ENCODE results near the gene PLCH2.
"Not testable (repeated sequence)": the region's sequence is repeated elsewhere in the genome, so short reads cannot be mapped to it uniquely, and the experiment has no call there.

PLCH2 gene

GRCh38 chr1:2442661-2443060, 33.4 kb upstream of the PLCH2 start:
- no peak for DNase-seq (ENCODE audit: low read depth in 2 of 2, low spot score in 1 of 2)

- no peak for DNase-seq (ENCODE audit: low read depth in 2 of 2, low spot score in 1 of 2)
Measured at GRCh38 chr1:2443277-2444137, 32.6 kb upstream of the PLCH2 start.

DNA sequence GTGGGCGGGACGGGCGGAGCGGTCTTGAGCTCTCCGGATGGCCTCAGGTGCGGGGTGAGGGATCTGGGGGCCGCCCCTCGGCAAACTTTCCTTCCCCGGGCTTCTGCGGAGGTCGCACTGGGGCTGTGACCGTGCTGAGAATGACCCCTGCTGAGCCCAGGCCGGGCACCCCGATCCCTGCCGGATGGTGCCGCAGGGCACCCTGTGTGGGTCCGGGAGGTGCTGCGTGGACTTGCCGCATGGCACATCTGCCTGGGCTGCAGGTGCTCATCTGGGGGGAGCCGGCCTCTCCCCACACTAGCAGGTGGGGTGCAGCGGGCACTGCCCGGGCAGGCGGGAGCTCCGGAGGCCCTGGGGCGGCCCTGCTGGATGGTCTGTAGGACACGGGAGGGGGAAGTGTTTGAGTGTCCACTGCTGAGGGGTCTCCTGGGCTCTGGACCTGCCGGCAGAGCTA, 31.9 kb upstream of the PLCH2 start:
- no peak for DNase-seq (ENCODE audit: low read depth in 2 of 2, low spot score in 1 of 2)

- DNase-seq (ENCODE audit: low read depth in 2 of 2, low spot score in 1 of 2): no peak
Measured at GRCh38 chr1:2445162-2445822, 30.8 kb upstream of the PLCH2 start.

GRCh38 chr1:2445823-2446215, 30.3 kb upstream of the PLCH2 start:
- DNase-seq (ENCODE audit: low read depth in 2 of 2, low spot score in 1 of 2): no peak

GRCh38 chr1:2446394-2446793, 29.7 kb upstream of the PLCH2 start:
- no peak for DNase-seq (ENCODE audit: low read depth in 2 of 2, low spot score in 1 of 2)

DNA sequence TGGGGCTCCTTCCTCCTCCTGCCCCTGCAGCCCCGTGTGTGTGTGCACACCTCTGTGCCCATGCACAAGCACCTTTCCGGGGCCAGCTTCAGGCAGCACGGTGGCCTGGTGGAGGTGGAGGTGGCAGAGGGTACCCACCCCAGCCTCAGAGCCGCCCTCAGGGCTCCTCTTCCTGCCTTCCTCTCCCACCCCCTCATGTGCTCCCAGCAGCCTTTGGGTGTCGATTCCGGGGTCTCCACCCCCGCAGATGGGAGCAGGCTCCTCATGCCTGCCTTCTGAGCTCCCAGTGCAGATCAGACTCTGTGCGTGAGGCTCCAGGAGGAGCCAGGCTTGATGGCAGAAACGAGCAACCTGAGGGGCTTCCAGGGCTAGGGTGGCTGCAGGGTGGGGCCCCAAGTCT, 29.2 kb upstream of the PLCH2 start:
- DNase-seq (ENCODE audit: low read depth in 2 of 2, low spot score in 1 of 2): no peak

DNA sequence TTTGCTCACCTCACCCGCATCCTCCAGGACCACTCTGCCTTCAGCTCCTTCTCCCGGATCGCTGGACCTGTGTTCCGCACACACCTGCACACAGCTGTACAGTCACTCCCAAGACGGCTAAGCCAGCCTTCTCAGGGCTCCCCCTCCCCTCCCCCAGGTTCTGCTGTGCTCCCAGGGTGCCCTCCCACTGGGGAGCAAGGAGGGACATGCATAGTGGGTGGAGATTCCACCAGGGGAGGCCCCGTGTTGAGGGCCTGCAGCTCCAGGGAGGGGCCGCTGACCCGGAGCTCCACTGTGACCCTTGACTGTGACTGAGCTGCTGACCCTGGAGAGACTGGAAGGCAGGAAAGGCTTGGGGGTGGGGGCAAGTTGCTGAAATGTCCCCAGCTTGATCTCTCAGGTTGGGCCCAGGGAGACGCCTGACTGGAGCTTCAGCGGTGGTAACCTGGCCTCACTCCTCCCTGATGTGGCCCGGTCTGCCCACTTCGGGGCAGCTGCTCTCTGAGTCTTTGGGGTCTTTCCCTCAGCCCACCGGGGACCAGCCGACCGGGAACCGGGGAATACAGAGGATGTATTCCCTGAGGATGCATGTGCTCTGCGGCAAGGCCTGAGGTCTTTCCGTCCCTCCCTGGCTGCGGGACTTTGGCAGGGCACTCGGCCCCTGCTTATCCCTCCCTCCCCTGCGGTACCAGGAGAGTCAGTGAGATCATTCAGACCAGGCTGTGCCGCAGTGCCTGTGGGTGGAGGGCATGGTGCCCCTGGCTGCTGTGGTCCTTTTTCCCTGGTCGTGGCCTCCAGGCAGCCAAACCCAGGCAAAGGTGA, 28.6 kb upstream of the PLCH2 start:
- DNase-seq (ENCODE audit: low read depth in 2 of 2, low spot score in 1 of 2): no peak

DNA sequence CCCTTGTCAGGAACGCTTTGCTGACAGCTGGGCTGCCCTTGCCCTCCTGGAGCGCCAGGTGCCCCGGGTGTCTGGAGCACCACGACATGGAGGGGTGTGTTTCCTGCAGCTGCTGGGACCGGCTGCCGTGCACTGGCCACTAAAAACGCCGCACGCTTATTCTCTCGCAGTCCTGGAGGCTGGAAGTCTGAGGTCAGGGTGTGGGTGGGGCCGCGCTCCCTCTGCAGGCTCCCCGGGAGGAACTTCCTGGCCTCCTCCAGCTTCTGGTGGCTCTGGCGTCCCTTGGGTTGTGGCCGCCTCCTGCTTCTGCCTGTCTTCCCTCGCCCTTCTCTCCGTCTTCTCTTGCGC, 28.0 kb upstream of the PLCH2 start:
- DNase-seq (ENCODE audit: low read depth in 2 of 2, low spot score in 1 of 2): no peak

GRCh38 chr1:2449636-2450454, 26.2 kb upstream of the PLCH2 start:
- DNase-seq (ENCODE audit: low read depth in 2 of 2, low spot score in 1 of 2): no peak

DNA sequence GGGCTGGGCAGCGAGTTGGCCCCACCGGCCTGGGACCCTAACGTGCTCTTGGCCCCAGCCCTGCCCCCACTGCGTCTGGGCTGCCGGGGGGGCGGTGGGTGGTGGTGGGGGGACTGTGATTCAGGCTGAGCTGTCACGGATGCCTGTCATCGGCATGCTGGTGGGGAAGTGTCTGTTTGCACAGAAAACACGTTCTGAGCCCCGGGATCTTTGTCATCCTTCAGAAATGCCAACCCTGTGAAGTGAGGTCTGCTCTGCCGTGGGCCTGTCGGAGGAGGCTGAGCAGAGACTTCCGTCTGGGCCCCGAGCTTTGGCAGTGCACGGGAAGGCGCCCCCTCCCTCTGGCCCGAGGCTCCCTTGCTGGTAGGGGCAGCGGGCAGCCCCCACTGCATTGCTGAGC, 24.3 kb upstream of the PLCH2 start:
- no peak for DNase-seq (ENCODE audit: low read depth in 2 of 2, low spot score in 1 of 2)

GRCh38 chr1:2452201-2452931, 23.7 kb upstream of the PLCH2 start:
- no peak for DNase-seq (ENCODE audit: low read depth in 2 of 2, low spot score in 1 of 2)

DNA sequence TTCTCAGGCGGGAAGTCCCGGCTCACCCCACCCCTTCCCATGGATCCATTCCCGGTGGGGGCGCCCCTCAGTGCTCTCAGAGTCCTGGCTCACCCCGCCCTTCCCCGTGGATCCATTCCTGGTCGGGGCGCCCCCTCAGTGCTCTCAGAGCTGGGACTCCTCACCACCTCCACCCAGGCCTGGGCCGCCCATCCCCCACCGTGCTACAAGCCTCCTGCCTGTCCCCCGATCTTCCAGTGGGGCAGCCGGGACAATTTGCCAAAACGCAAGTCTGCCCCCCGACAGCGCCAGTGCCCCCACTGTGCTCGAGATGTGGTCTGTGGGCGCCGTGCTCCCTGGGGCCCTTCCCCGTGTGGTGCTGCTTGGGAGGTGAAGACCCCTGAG, 23.2 kb upstream of the PLCH2 start:
- no peak for DNase-seq (ENCODE audit: low read depth in 2 of 2, low spot score in 1 of 2)

- no peak for DNase-seq (ENCODE audit: low read depth in 2 of 2, low spot score in 1 of 2)
Measured at GRCh38 chr1:2454227-2454626, 21.9 kb upstream of the PLCH2 start.

DNA sequence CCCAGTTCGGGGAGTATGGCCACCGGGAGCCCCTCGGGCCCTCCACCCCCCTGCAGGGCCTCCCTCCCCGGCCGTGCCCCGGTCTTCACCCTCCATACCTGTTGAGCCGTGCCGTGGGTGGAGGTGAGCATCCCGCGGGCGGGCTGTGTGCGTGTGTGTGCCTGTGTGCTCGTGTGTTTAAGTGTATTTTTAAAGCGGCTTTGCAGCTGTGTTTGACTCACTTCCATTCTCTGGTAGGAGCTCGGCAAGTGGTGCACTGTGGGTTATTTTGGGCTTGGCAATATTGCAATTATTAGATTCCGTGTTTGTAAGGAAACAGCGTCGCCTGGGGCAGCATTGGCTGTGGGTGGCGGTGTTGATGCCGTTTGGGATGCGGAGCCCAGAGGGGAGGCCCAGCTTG, 20.3 kb upstream of the PLCH2 start:
- no peak for DNase-seq (ENCODE audit: low read depth in 2 of 2, low spot score in 1 of 2)

DNA sequence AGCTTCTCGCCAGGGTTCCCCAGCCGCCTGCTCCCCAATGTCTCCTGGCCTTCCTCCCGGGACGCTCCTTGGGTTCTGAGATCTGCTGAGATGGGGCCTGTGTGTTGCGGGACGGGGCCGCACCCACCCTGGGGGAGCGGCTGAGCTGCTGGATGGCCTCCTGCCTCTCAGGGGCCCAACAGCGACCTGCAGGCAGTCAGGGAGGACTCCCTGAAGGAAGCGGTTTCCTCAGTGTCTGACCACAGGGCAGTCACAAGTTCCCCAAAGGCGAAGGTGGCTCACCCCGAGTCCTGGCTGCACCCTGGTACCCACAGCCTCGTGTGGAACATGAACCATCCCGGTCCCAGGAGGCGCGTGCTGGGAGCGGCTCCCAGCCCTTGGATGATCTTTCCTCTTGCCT, 18.6 kb upstream of the PLCH2 start:
- no peak for DNase-seq (ENCODE audit: low read depth in 2 of 2, low spot score in 1 of 2)

DNA sequence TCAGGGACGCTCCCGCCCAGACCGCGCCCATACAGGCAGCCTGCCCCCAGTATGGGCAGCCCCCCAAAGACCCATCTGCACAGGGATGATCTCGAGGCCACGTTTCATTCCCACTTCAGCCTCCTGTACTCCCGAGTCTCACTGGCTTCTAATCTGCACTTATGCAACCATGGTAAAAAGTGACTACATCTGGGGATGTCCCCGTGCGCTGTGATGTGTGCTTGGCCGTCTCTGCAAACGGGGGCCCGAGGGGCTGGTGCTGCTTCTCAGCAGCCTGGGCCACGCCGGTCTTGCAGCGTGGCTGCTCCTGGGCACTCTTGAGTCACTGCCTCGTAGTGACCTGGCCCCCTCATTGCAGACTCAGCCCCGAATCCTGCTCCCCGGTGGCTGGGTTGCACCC, 17.4 kb upstream of the PLCH2 start:
- no peak for DNase-seq (ENCODE audit: low read depth in 2 of 2, low spot score in 1 of 2)

- DNase-seq (ENCODE audit: low read depth in 2 of 2, low spot score in 1 of 2): not testable (repeated sequence)
Measured at GRCh38 chr1:2459102-2459753, 16.9 kb upstream of the PLCH2 start.

GRCh38 chr1:2459757-2460156, 16.3 kb upstream of the PLCH2 start:
- no peak for DNase-seq (ENCODE audit: low read depth in 2 of 2, low spot score in 1 of 2)

DNA sequence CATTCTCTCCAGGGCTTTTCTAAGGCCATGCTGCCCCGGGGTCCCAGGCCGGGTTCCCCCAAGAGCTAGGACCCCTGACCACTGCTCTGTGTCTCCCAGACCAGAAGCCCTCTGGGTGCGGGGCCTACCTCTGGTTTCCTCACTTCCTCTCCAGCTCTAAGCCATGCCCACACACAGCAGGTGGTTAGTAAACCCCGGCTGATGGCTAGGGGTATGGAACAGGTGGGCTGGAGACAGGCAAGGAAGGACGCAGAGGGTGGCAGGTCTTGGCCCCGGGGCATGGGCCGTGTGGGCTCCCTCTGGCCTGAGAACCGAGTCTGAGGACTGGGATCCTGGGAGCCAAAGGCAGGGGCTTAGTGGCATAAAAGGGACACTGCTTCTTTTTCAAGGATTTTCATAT, 15.9 kb upstream of the PLCH2 start:
- DNase-seq (ENCODE audit: low read depth in 2 of 2, low spot score in 1 of 2): no peak
